ENCODE measurements around the gene KRT86.

The KRT86 gene

DNA sequence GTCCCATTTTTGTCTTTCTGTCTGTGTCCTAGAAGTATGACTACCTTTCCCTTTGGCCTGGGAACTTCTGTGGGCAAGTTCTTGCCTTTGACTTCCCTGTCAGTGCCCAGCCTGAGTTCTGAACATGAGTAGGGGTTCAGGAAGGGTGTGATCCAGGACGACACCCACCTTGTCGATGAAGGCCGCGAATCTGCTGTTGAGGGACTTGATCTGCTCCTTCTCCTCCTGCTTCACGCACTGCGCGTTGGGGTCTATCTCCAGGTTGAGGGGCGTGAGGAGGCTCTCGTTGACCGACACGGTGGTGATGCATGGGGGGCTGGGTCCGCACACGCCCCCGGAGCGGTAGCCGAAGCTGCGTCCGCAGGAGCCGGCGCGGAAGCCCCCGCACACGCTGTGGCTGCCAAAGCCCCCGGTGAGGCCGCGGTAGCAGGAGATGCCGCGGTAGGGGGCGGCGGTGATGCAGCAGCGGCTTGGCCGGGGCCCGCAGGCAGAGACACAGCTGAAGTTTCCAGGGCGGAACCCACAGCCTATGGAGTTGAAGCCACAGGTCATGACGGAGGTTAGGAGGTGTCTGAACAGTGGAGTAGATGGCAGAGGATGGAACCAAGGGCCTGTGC, 46.4 kb downstream of the KRT86 start, which contains the start of gene KRT83:
TSS of gene KRT83 (minus strand) at position 615 of the 617 bp plus-strand sequence. CDS start at position 552, 63 bp downstream.
- DNase-seq (ENCODE audit: extremely low spot score), result no peak
- ChIA-PET CTCF (no interaction called here), POLR2A (no interaction called here)
- TF ChIP-seq SUZ12 (IDR thresholded peaks at IDR 0.05) (no peak), FOXM1 (IDR thresholded peaks at IDR 0.05; ENCODE audit: borderline replicate concordance) (no peak), FOXK2 (IDR thresholded peaks at IDR 0.05) (no peak), NFRKB (IDR thresholded peaks at IDR 0.05) (no peak), ARNT (IDR thresholded peaks at IDR 0.05) (no peak), LEF1 (IDR thresholded peaks at IDR 0.05; ENCODE audit: borderline replicate concordance) (no peak), HDGF (IDR thresholded peaks at IDR 0.05; ENCODE audit: borderline replicate concordance) (no peak), FOXA1 (IDR thresholded peaks at IDR 0.05) (no peak), CTBP1 (IDR thresholded peaks at IDR 0.05; ENCODE audit: borderline replicate concordance) (no peak), L3MBTL2 (conservative IDR thresholded peaks at IDR 0.05) (no peak), ZNF384 (IDR thresholded peaks at IDR 0.05) (no peak), SP1 (IDR thresholded peaks at IDR 0.05) (no peak), PKNOX1 (IDR thresholded peaks at IDR 0.05) (no peak), BHLHE40 (IDR thresholded peaks at IDR 0.05; ENCODE audit: borderline replicate concordance) (no peak), ELF4 (IDR thresholded peaks at IDR 0.05) (no peak), TARDBP (IDR thresholded peaks at IDR 0.05) (no peak)

DNA sequence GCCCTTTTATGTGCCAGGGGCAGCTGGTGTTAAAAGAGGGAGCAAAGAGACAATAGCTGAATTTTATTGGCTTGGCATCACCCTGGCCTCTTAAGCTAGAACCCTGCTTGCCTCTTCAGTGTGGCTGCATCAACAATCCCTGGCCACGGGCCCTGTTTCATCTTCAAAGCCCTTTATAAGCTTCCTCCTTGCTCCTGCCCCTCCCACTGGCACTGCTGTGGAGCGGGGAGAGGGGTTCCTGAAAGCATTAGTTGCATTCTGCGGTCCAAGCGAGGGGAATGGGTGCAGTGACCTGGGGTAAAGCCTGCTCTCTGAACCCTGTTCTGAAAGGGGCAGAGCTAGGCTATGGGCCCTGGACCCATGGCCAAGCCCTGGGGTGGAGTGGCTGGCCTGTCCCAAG, 47.0 kb downstream of the KRT86 start:
- DNase-seq (ENCODE audit: extremely low spot score), result no peak
- CTCF ChIA-PET, result no interaction called here
- POLR2A ChIA-PET, result no interaction called here
- TF ChIP-seq FOXK2 (IDR thresholded peaks at IDR 0.05), result no peak
- TF ChIP-seq NFRKB (IDR thresholded peaks at IDR 0.05), result no peak
- no peak for TF ChIP-seq SP1 (IDR thresholded peaks at IDR 0.05)
- no peak for TF ChIP-seq FOXA1 (IDR thresholded peaks at IDR 0.05)
- no peak for TF ChIP-seq PKNOX1 (IDR thresholded peaks at IDR 0.05)

- no peak for DNase-seq (ENCODE audit: extremely low spot score)
- POLR2A ChIA-PET, result no interaction called here
- TF ChIP-seq HDGF (IDR thresholded peaks at IDR 0.05; ENCODE audit: borderline replicate concordance), result no peak
- no peak for TF ChIP-seq LEF1 (IDR thresholded peaks at IDR 0.05; ENCODE audit: borderline replicate concordance)
- no peak for TF ChIP-seq PKNOX1 (IDR thresholded peaks at IDR 0.05)
- no peak for TF ChIP-seq CTBP1 (IDR thresholded peaks at IDR 0.05; ENCODE audit: borderline replicate concordance)
- no peak for TF ChIP-seq FOXM1 (IDR thresholded peaks at IDR 0.05; ENCODE audit: borderline replicate concordance)
- TF ChIP-seq ZNF384 (IDR thresholded peaks at IDR 0.05), result no peak
- no peak for TF ChIP-seq BHLHE40 (IDR thresholded peaks at IDR 0.05; ENCODE audit: borderline replicate concordance)
- no peak for TF ChIP-seq FOXK2 (IDR thresholded peaks at IDR 0.05)
- no peak for TF ChIP-seq NFRKB (IDR thresholded peaks at IDR 0.05)
- no peak for TF ChIP-seq ELF4 (IDR thresholded peaks at IDR 0.05)
- CTCF ChIA-PET, result no interaction called here
Measured at GRCh38 chr12:52322069-52322468, 47.6 kb downstream of the KRT86 start.

GRCh38 chr12:52323001-52323400, 48.6 kb downstream of the KRT86 start:
- CTCF ChIA-PET, result no interaction called here
- DNase-seq (ENCODE audit: extremely low spot score), result no peak
- TF ChIP-seq ZNF384 (IDR thresholded peaks at IDR 0.05), result no peak
- TF ChIP-seq ARNT (IDR thresholded peaks at IDR 0.05), result no peak
- TF ChIP-seq FOXM1 (IDR thresholded peaks at IDR 0.05; ENCODE audit: borderline replicate concordance), result no peak
- no peak for TF ChIP-seq ELF4 (IDR thresholded peaks at IDR 0.05)
- TF ChIP-seq FOXK2 (IDR thresholded peaks at IDR 0.05), result no peak
- TF ChIP-seq PKNOX1 (IDR thresholded peaks at IDR 0.05), result no peak
- no peak for TF ChIP-seq HDGF (IDR thresholded peaks at IDR 0.05; ENCODE audit: borderline replicate concordance)
- TF ChIP-seq LEF1 (IDR thresholded peaks at IDR 0.05; ENCODE audit: borderline replicate concordance), result no peak
- no peak for TF ChIP-seq SUZ12 (IDR thresholded peaks at IDR 0.05)
- no peak for TF ChIP-seq L3MBTL2 (conservative IDR thresholded peaks at IDR 0.05)
- TF ChIP-seq SP1 (IDR thresholded peaks at IDR 0.05), result no peak
- TF ChIP-seq TARDBP (IDR thresholded peaks at IDR 0.05), result no peak
- POLR2A ChIA-PET, result no interaction called here

DNA sequence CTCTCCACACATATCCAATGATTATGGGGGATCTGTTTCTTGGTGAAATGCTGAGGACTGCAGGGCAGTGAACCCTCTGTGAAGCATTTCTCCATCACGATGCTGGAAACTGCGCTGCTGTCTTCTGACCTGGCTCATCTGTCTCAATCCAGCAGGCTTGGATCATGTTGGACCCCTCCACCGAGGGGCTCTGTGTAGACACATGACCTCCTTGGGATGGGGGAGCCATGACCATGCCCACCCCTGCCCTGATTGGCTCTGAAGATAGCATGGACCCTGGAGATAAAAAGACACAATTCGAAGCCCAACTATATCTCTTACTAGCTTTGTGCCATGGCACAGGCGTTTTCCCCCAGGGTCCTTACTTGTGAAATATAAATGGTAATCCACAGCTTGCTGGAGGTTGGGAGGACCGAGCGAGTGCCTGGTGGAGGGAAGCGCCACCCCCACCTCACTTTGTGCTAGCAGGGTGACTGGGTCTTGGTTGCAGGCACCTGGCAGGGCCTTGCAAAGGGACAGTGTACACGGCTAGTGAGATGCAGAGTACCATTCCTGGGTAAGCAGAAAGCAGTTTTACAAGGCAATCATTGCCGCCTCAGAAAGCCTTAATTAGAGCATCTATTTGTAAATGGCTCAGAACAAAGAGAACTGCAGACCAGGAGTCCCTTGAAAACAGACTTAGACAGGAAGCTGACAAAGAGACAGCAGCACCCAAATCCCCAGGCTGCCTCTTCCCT, 49.1 kb downstream of the KRT86 start:
- ChIA-PET POLR2A (no interaction called here), CTCF (no interaction called here)
- no peak for DNase-seq (ENCODE audit: extremely low spot score)

More for the DNA sequence above, 49.1 kb downstream of the KRT86 start:
- TF ChIP-seq PKNOX1 (IDR thresholded peaks at IDR 0.05), result no peak
- TF ChIP-seq ELF4 (IDR thresholded peaks at IDR 0.05), result no peak
- no peak for TF ChIP-seq SUZ12 (IDR thresholded peaks at IDR 0.05)
- TF ChIP-seq SP1 (IDR thresholded peaks at IDR 0.05), result no peak
- TF ChIP-seq TARDBP (IDR thresholded peaks at IDR 0.05), result no peak
- no peak for TF ChIP-seq BHLHE40 (IDR thresholded peaks at IDR 0.05; ENCODE audit: borderline replicate concordance)
- no peak for TF ChIP-seq FOXK2 (IDR thresholded peaks at IDR 0.05)
- no peak for TF ChIP-seq L3MBTL2 (conservative IDR thresholded peaks at IDR 0.05)
